Left forelimb (tissue), 1 donor: ENCODE data around the gene RGS14.
"Not testable (repeated sequence)": the region's sequence is repeated elsewhere in the genome, so short reads cannot be mapped to it uniquely, and the experiment has no call there.

ENCODE experiments used
- DNase-seq: peaks from one replicate; pipeline ENCODE4 v3.0.0-alpha.2; 2018; ENCODE audit warnings: low spot score

RGS14 gene

GRCh38 chr5:177364159-177364962 lies 6.6 kb downstream of the RGS14 start:
- no peak for DNase-seq

GRCh38 chr5:177365845-177366527 lies 8.3 kb downstream of the RGS14 start:
- no peak for DNase-seq

GRCh38 chr5:177366528-177367322 lies 9.0 kb downstream of the RGS14 start:
- peak; percentile 92 for DNase-seq

GRCh38 chr5:177367323-177367848 lies 9.7 kb downstream of the RGS14 start:
- no peak for DNase-seq

GRCh38 chr5:177367981-177368868 lies 10.5 kb downstream of the RGS14 start:
- no peak for DNase-seq

GRCh38 chr5:177368869-177369644 lies 11.3 kb downstream of the RGS14 start:
- no peak for DNase-seq

- no peak for DNase-seq
These were observed 12.1 kb downstream of the RGS14 start for GRCh38 chr5:177369645-177370440.

- peak; percentile 87 for DNase-seq
These were observed 12.9 kb downstream of the RGS14 start for GRCh38 chr5:177370488-177371119.

- no peak for DNase-seq
These were observed 13.7 kb downstream of the RGS14 start for GRCh38 chr5:177371120-177372033.

GRCh38 chr5:177372034-177372896 lies 14.5 kb downstream of the RGS14 start:
- no peak for DNase-seq

GRCh38 chr5:177372910-177373309 lies 15.2 kb downstream of the RGS14 start:
- no peak for DNase-seq

- no peak for DNase-seq
These were observed 16.1 kb downstream of the RGS14 start for GRCh38 chr5:177373806-177374205.

- DNase-seq = no peak
These were observed 16.5 kb downstream of the RGS14 start for GRCh38 chr5:177374211-177374610.

- DNase-seq = not testable (repeated sequence)
These were observed 17.8 kb downstream of the RGS14 start for GRCh38 chr5:177375516-177375915.

- no peak for DNase-seq
These were observed 18.4 kb downstream of the RGS14 start for GRCh38 chr5:177376107-177376506.

- DNase-seq = no peak
These were observed 20.4 kb downstream of the RGS14 start for GRCh38 chr5:177377851-177378776.
